K562 (cell line): ENCODE results near the gene HP. TPM values are rescaled to one million over a fixed set of nuclear protein-coding genes. Genes with fewer than 3 reads are reported as not detected.

Experiments used
- ARID3B ChIP-seq: fragments of 250-450 bp; sonication (Bioruptor Pico); IDR thresholded peaks from 2 replicates; pipeline ENCODE4 v1.4.0; 2020; ENCODE audit warnings: borderline replicate concordance
- ASH1L ChIP-seq: fragments of 450-650 bp; IDR thresholded peaks from 2 replicates; pipeline ENCODE4 v1.6.1; 2018; ENCODE audit warnings: borderline replicate concordance, mild to moderate bottlenecking, low read depth; ENCODE audit not compliant: partially characterized antibody
- ATF1 ChIP-seq, 2 experiments: fragments of 450-650 bp in 1 of 2; IDR thresholded peaks; 2 replicates each; pipeline ENCODE4 v1.6.1; 2016; ENCODE audit warnings: missing compliant biosample characterization in 1 of 2, missing genetic modification characterization in 1 of 2
- ATF7 ChIP-seq: fragments of 450-650 bp; IDR thresholded peaks from 2 replicates; pipeline ENCODE4 v1.7.1; 2014; ENCODE audit warnings: mild to moderate bottlenecking, moderate library complexity
- CCAR2 ChIP-seq: fragments of 200-400 bp; formaldehyde crosslinking; IDR thresholded peaks from 2 replicates; pipeline ENCODE4 v1.6.1; 2017; ENCODE audit warnings: mild to moderate bottlenecking, low read depth, low read length
- CREB3 ChIP-seq: fragments of 450-650 bp; conservative IDR thresholded peaks from 2 replicates; pipeline ENCODE4 v1.6.1; 2016; ENCODE audit warnings: missing genetic modification characterization, low read depth, mild to moderate bottlenecking, missing compliant biosample characterization, moderate library complexity
- CUX1 ChIP-seq: fragments of 200-800 bp; sonication (Bioruptor generic); IDR thresholded peaks from 2 replicates; pipeline ENCODE4 v1.6.1; 2016; ENCODE audit warnings: missing genetic modification characterization, missing compliant biosample characterization
- EHMT2 ChIP-seq: fragments of 450-650 bp; IDR thresholded peaks from 2 replicates; pipeline ENCODE4 v1.6.1; 2018; ENCODE audit warnings: antibody characterized with exemption
- EP400 ChIP-seq: fragments of 450-650 bp; IDR thresholded peaks from 2 replicates; pipeline ENCODE4 v1.6.1; 2017; ENCODE audit warnings: antibody characterized with exemption, mild to moderate bottlenecking, moderate library complexity
- MCM3 ChIP-seq: fragments of 450-650 bp; IDR thresholded peaks from 2 replicates; pipeline ENCODE4 v1.6.1; 2016
- MNT ChIP-seq, 2 experiments: fragments of 450-650 bp; conservative IDR thresholded peaks; 2 replicates each; pipeline ENCODE4 v1.6.1; 2017; ENCODE audit warnings: mild to moderate bottlenecking in 2 of 2, moderate library complexity in 2 of 2
- MYC ChIP-seq, 2 experiments: fragments of 250-450 bp in 1 of 2; sonication (Bioruptor Pico) in 1 of 2; IDR thresholded peaks; 2 replicates each; pipeline versions ENCODE4 v1.5.1 to v1.6.1; 2012 to 2021; ENCODE audit warnings: low read depth in 2 of 2, borderline replicate concordance in 1 of 2, improper control_type of control experiment in 1 of 2, low read length in 1 of 2, mild to moderate bottlenecking in 1 of 2, moderate library complexity in 1 of 2
- RBM15 ChIP-seq: fragments of 200-400 bp; formaldehyde crosslinking; IDR thresholded peaks from 2 replicates; pipeline ENCODE4 v1.6.1; 2018; ENCODE audit warnings: mild to moderate bottlenecking, low read length, moderate library complexity; ENCODE audit not compliant: insufficient read depth
- SETDB1 ChIP-seq: IDR thresholded peaks from one replicate; pipeline ENCODE4 v1.6.1; 2012; ENCODE audit warnings: low read length, control low read depth, inconsistent platforms
- SNAPC5 ChIP-seq: fragments of 250-450 bp; sonication (Bioruptor Pico); IDR thresholded peaks from 2 replicates; pipeline ENCODE4 v1.8.0; 2021; ENCODE audit warnings: moderate library complexity, mild to moderate bottlenecking, inconsistent platforms
- ZNF282 ChIP-seq: sonication (generic); formaldehyde crosslinking; IDR thresholded peaks from 2 replicates; pipeline ENCODE4 v1.8.1; 2023; ENCODE audit warnings: missing genetic modification reagents
- ZNF324 ChIP-seq: fragments of 250-450 bp; sonication (Bioruptor Pico); IDR thresholded peaks from 2 replicates; pipeline ENCODE4 v1.4.0; 2020; ENCODE audit warnings: mild to moderate bottlenecking
- polyA plus RNA-seq, 8 experiments: library from polyadenylated mRNA; depleted of rRNA in 4 of 8; stranded (reverse) in 5 of 8; unstranded in 3 of 8; fragments of >200 nt; fragmentation: Nextera tagmentation in 2 of 8; fragmentation: Illumina TruSeq in 1 of 8; extraction: Ambion mirVana in 2 of 8; extraction: Trizol in 1 of 8; gene quantifications; 2 replicates each; pipeline versions ENCODE4 v1.2.1 to v1.2.3, GENCODE V29; 2011 to 2014; ENCODE audit warnings: inconsistent platforms in 1 of 8, missing spikeins in 1 of 8
- total RNA-seq, 7 experiments: library from RNA; depleted of rRNA in 6 of 7; stranded (reverse); fragments of >200 nt in 6 of 7; fragmentation: Illumina TruSeq in 2 of 7; extraction: Trizol in 2 of 7; gene quantifications; 2 replicates each; pipeline versions ENCODE4 v1.2.1 to v1.2.3, GENCODE V29; 2011 to 2021; ENCODE audit warnings: low replicate concordance in 1 of 7

The HP gene
- total and polyA plus RNA-seq, 9 of the 15 experiments (the other 6 are each of a cell fraction or from before 2014, with no cell fraction given): 0.04 to 8.7 TPM; not detected in 7

- TF ChIP-seq CCAR2 (no peak), SETDB1 (peak; percentile 40), RBM15 (no peak), MYC (IDR thresholded peaks at IDR 0.05; ENCODE audit: low read depth, low read length) (peak; percentile 56; the same call in 1 of the 2 replicates), MYC (CRISPR knock-in tag; IDR thresholded peaks at IDR 0.05; ENCODE audit: borderline replicate concordance, low read depth) (0 out of 2 replicates have a peak, but pooled peaks have one; percentile 5), EP400 (peak; percentile 81), EHMT2 (no peak), CREB3 (tag) (no peak; the same call in 1 of the 2 replicates), ARID3B (no peak), ASH1L (peak; percentile 90), MCM3 (no peak), MNT (conservative IDR thresholded peaks at IDR 0.05) (peak; percentile 65 to 85; a peak in 3 of 4 replicates), ZNF324 (no peak), SNAPC5 (no peak), ATF1 (CRISPR knock-in tag; IDR thresholded peaks at IDR 0.05) (no peak), ATF1 (tag; IDR thresholded peaks at IDR 0.05) (peak; percentile 94), ZNF282 (CRISPR knock-in tag) (no peak), ATF7 (peak; percentile 90), CUX1 (no peak)
Measured at GRCh38 chr16:72093448-72094265, 39.4 kb downstream of the HP start, which contains the start of the genes DHX38 and TXNL4B (continued).
